HepG2 (cell line): Measurements from ENCODE around the gene CCDC170.

Source experiments
- CREB1 ChIP-seq, 2 experiments: fragments of 450-650 bp in 1 of 2; IDR thresholded peaks; 2 replicates each; pipeline ENCODE4 v1.6.1; 2016 to 2017; ENCODE audit warnings: control low read depth in 1 of 2, mild to moderate bottlenecking in 1 of 2, missing compliant biosample characterization in 1 of 2, missing genetic modification characterization in 1 of 2
- ELF4 ChIP-seq: sonication (generic); formaldehyde crosslinking; IDR thresholded peaks from 2 replicates; pipeline ENCODE4 v1.5.0; 2020; ENCODE audit warnings: missing genetic modification reagents, mild to moderate bottlenecking, moderate library complexity, borderline replicate concordance
- TAF1 ChIP-seq: sonication (generic); formaldehyde crosslinking; IDR thresholded peaks from 2 replicates; pipeline ENCODE4 v1.4.0; 2020; ENCODE audit warnings: missing genetic modification reagents

DNA sequence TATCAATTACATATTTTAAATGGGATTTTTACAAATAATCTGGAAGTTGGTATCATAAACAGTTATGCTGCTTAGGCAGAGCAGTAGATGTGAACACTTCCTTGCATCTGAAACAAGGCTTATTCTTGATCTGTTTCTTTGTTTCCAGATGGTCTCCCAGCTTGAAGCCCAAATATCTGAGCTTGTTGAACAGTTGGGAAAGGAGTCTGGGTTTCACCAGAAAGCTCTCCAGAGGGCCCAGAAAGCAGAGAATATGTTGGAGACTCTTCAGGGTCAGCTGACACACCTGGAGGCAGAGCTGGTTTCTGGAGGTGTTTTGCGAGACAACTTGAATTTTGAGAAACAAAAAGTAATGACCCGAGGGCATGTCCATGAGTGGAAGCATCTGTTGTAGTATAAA lies 91.9 kb downstream of the CCDC170 start:
- TF ChIP-seq TAF1 (CRISPR knock-in tag) (no peak), CREB1 (IDR thresholded peaks at IDR 0.05) (no peak), CREB1 (CRISPR knock-in tag; IDR thresholded peaks at IDR 0.05) (no peak), ELF4 (CRISPR knock-in tag) (no peak)
